Ovary (tissue), 3 donors: Measurements from ENCODE around the gene DISP2.

Experiments
- POLR2A ChIP-seq: fragments of 450-650 bp; IDR thresholded peaks from one replicate; pipeline ENCODE4 v1.6.1; 2017; ENCODE audit warnings: antibody characterized with exemption, mild to moderate bottlenecking, moderate library complexity
- TF ChIP-seq, protein P1 (sequence below), 3 donors: fragments of 450-650 bp in 2 of 3; fragments of 200-600 bp in 1 of 3; IDR thresholded peaks; one replicate each; pipeline versions ENCODE4 v1.5.1 to v1.8.0; 2016 to 2022; ENCODE audit warnings: antibody characterized with exemption in 3 of 3, mild to moderate bottlenecking in 1 of 3
- donor health status: DM: no; HTN: no; CAD: no.

DNA sequence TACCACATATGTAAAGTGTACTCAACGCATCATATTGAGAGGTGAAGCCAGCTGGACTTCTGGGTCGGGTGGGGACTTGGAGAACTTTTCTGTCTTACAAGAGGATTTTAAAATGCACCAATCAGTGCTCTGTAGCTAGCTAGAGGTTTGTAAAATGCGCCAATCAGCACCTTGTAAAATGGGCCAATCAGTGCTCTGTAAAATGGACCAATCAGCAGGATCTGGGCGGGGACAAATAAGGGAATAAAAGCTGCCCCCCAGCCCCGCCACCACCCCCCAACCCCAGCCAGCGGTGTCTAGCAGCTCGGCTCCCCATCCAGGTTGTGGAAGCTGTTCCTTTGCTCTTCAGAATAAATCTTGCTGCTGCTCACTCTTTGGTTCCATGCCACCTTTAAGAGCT is 41.4 kb downstream of the DISP2 start:
- TF ChIP-seq POLR2A: no peak
- TF ChIP-seq, protein P1, sequence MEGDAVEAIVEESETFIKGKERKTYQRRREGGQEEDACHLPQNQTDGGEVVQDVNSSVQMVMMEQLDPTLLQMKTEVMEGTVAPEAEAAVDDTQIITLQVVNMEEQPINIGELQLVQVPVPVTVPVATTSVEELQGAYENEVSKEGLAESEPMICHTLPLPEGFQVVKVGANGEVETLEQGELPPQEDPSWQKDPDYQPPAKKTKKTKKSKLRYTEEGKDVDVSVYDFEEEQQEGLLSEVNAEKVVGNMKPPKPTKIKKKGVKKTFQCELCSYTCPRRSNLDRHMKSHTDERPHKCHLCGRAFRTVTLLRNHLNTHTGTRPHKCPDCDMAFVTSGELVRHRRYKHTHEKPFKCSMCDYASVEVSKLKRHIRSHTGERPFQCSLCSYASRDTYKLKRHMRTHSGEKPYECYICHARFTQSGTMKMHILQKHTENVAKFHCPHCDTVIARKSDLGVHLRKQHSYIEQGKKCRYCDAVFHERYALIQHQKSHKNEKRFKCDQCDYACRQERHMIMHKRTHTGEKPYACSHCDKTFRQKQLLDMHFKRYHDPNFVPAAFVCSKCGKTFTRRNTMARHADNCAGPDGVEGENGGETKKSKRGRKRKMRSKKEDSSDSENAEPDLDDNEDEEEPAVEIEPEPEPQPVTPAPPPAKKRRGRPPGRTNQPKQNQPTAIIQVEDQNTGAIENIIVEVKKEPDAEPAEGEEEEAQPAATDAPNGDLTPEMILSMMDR (IDR thresholded peaks at IDR 0.05): no peak
